GM15510 (cell line): ENCODE results near the gene MTERF1.

Source experiments
- POLR2A ChIP-seq: IDR thresholded peaks from 3 replicates; pipeline ENCODE4 v1.6.1; 2011; ENCODE audit warnings: borderline replicate concordance; ENCODE audit not compliant: insufficient read length; ENCODE audit errors: extremely low read depth

Gene MTERF1

DNA sequence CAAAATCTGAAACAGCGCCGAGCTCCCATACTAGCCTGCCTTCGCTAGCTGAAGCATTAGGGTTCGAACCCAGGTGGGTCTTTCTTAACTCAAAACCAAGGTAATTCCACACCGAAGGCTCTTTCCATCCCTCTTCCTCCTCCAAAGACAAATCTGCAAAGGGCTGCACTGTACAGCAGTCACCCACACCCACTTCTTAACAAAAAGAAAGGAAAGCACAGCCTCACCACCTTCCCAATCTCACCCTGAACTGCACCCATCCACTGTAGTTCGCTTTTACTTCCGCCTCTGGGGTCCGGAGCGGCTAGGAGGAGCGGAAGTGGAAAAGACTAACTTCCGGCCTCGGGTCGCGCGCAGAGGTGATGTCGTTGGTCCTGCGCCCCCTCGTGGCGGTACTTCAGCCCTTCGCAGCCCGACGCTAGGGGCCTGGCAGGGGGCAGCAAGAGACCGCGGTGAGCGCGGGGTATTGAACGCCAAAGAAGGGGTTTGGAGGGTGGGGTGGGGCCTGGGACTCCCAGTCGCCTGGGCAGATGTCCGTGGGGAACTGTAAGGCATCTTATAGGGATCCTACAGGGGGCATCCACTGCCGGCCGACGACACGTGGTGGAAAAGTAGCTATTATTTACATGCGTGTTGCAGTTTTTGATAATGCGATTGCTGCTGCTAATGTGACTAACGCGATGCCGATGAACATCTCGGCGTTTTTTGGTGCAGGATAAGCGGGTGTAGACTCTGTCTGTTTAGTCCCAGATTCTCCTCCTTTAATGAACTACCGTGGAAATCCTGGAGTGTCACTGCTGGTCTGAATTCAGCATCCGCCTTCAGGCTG is at the start of gene MTERF1:
Gene MTERF1 (minus strand): TSS at position 290 of the 829 bp plus-strand sequence. CDS start 619 bp downstream, outside the sequence.
- TF ChIP-seq POLR2A, result peak; percentile 86

GRCh38 chr7:91929463-91929862 is 49.0 kb upstream of the MTERF1 start:
- no peak for TF ChIP-seq POLR2A

DNA sequence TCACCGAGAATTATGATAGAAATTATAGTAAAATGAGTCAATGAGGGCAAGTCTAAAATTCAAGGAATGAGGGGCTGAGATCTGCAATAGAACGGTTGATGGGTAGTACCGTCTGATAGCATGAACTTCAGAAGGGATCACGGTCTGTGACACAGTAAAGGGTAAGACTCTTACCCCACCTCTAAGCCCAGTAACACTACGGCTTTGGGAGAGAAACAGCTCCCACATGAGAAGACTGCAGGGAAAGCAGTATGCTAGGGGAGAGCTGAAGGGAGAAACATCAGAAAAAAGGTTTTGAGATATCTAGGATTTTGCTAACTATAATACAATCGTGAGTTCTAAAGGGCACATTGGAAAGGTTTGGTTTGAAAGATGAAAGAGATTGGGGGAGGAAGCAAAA is 47.4 kb upstream of the MTERF1 start:
- TF ChIP-seq POLR2A, result no peak

GRCh38 chr7:91922857-91923256 is 42.4 kb upstream of the MTERF1 start:
- no peak for TF ChIP-seq POLR2A

- no peak for TF ChIP-seq POLR2A
Observed at GRCh38 chr7:91918356-91918755, 37.9 kb upstream of the MTERF1 start.

DNA sequence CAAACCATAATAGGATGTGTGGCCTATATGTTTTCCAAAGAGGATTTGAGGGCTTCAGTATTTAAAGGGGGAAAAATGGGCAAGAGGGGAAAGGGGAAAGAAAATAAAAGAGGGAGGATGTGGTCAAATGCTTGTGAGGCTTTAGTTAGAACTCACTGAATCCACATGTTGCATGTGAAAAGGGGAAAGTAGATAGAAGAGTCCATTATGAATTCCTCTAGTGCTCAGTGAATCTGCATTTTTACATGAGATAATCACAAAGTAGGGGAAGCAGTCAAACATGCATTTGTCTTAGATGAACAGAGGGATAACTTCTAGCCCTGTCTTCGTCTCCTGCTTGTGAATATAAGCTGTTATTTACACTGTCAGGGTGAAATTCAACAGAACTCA is 35.5 kb upstream of the MTERF1 start:
- TF ChIP-seq POLR2A, result no peak

DNA sequence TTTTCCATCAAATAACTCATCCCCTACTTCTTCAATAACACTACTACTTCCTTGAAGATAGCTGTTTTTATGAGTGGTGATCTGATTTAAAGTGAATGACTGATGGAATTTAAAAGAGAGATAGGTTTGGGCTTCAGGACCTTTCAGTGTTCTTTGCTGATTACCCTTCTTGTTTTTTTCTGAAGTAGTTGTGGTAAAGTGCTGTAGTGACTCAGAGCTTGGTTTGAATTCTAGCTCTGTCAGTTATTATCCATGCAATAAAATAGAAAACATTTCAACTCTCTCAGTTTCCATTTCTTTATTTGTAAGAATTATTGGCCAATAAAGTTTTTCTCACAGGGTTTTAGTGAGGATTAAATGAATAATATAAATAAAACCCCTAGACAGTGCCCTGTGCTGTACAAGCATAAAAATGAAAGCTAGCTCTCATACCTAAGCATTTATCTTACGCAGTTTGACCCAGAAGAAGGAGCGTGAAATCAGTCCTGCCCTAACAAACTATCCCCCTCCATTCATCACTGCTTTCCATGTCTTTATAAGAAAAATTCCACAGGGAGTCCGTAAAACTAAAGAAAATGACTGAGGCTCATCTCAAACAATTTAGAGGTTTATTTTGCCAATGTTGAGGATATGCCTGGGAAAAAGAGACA is 35.0 kb upstream of the MTERF1 start:
- TF ChIP-seq POLR2A, result no peak

GRCh38 chr7:91913612-91914011 is 33.1 kb upstream of the MTERF1 start:
- TF ChIP-seq POLR2A, result no peak

DNA sequence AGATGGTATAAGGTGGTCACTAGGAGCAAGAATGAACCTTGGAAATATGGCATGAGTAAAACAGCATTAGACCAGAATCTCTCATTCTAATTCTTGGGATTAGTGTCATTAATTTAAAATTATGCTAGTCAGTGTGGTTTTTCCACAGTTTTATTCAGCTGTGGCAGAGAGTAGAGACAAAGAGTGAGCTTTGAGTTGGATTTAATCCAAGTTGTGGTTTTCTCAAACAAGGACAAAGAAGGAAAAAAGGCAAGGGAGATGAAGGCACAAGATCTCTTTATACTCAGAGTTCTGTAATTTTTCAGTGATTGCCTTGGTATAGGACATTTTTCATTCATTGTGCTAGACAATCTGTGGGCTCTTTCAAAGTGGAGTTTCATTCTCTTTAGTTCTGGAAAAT is 32.0 kb upstream of the MTERF1 start:
- TF ChIP-seq POLR2A, result no peak

DNA sequence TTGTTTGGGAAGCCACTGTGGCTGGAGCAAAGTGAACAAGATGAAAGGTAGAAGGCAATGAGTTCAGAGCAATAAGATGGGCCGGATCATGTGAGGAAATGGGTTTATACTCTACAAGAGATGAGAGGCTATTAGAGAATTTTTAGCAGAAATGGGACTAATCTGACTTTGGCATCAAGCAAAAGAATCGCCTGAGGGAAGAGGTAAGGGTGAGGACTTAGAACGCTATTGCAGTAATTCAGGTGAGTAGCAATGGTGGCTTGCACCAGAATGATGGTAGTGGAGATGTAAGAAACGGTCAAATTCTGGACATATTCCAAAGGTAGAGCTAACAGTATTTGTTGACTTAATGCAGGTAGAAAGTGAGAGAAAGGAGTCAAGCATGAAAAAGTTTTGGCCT is 30.6 kb upstream of the MTERF1 start:
- no peak for TF ChIP-seq POLR2A

- TF ChIP-seq POLR2A, result no peak
Observed at GRCh38 chr7:91910171-91910570, 29.7 kb upstream of the MTERF1 start.

- no peak for TF ChIP-seq POLR2A
Observed at GRCh38 chr7:91899563-91899962, 19.1 kb upstream of the MTERF1 start.

DNA sequence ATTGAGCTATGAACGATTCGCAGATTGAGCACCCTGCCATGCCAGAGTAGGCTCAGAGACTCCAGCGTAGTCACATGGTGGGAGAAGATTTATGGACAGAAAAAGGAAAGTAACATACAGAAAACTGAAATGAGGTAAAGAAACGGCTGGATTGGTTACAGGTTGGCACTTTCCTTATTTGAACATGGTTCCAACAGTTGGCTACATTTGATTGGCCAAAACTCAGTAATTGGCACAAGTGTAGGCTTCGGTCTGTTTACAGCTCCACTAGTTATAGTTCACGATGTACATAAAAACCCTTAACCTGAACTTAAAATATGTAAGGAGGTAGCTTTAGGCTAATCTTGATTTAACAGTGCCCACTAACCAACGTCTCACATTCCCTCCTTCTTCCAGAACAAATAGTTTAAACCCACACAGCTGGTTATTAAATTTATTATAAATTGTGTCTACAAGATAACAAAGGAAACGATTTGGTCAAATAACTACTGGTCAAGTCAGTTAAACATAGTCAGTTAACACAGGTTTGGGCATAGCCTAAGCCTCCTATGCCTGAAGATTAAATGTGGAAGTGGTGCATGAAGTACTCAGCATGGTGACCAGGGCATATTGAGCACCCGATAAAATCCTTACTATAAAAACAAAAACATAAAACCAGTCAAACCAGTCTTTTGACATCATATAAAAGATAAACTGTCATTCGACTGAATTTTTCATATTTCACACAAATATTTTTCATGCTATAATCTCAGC is 17.9 kb upstream of the MTERF1 start:
- no peak for TF ChIP-seq POLR2A

DNA sequence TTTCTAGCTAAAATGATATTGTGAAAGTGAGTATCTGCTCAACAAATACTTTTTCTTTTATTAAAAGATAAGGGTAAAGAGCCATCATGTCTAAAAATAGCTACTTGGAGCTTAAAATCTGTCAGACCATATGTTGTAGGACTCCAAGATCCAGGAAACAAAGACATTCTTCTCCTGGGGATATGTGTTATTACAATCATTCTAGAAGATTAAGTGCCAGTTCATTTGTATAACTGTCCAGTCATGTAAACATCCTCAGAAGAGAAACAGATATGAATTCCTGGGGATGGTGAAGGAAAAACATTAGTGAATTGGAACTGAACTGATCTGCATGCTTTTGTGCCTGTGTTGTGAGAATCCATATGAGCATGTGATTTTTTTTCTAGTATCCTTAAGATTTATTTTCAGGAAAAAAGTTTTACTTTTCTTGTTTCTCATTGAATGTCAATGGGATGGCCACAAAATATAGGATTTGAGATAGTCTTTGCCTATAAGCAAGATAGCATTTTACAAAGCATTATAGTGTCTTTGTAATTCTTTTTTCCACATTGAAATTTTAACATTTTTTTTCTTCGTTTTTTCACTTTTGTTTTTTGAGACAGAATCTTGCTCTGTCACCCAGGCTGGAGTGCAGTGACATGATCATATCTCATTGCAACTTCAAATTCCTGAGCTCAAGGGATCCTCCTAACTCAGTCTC is 14.4 kb upstream of the MTERF1 start:
- no peak for TF ChIP-seq POLR2A
